ENCODE data around the gene EI24. TPM values are rescaled to one million over a fixed set of nuclear protein-coding genes. Genes with fewer than 3 reads are reported as not detected.
"Not testable (repeated sequence)": the region's sequence is repeated elsewhere in the genome, so short reads cannot be mapped to it uniquely, and the experiment has no call there.

Gene EI24
- total RNA-seq, 2 experiments from 2014 or later = 42.8 to 44.1 TPM

DNA sequence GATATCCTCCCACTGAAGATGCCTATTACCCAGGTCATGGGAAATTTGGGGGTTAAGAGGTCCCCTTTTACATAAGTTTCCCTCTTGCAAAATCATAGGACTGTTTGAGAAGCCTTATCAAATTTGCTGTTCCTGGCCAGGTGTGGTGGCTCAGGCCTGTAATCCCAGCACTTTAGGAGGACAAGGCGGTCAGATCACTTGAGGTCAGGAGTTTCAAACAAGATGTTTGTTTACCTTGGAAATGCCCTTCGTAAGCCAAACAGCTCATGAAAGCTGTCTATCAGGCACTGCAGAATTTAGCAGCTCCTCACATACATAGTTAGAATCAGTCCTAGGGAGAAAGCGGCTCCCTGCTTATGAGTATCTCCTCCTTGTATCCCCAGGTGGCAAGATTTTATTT is 4.9 kb upstream of the EI24 start:
- H3K27me3 Mint-ChIP-seq = no peaks in the 10 kb centered on the region
- ChIA-PET CTCF (no interaction called here), POLR2A (no interaction called here)
- H3K4me1 Mint-ChIP-seq (ENCODE audit: low read depth) = peaks cover 8% of the 10 kb centered on the region
- H3K27ac Mint-ChIP-seq = no peak overlapping the region
- no peaks in the 10 kb centered on the region for H3K36me3 Mint-ChIP-seq (ENCODE audit: low read depth)
- no peaks in the 10 kb centered on the region for H3K9me3 Mint-ChIP-seq
- TF ChIP-seq, protein P1, sequence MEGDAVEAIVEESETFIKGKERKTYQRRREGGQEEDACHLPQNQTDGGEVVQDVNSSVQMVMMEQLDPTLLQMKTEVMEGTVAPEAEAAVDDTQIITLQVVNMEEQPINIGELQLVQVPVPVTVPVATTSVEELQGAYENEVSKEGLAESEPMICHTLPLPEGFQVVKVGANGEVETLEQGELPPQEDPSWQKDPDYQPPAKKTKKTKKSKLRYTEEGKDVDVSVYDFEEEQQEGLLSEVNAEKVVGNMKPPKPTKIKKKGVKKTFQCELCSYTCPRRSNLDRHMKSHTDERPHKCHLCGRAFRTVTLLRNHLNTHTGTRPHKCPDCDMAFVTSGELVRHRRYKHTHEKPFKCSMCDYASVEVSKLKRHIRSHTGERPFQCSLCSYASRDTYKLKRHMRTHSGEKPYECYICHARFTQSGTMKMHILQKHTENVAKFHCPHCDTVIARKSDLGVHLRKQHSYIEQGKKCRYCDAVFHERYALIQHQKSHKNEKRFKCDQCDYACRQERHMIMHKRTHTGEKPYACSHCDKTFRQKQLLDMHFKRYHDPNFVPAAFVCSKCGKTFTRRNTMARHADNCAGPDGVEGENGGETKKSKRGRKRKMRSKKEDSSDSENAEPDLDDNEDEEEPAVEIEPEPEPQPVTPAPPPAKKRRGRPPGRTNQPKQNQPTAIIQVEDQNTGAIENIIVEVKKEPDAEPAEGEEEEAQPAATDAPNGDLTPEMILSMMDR (IDR thresholded peaks at IDR 0.05) = no peak
- no peak for ATAC-seq
- intact Hi-C loops (cut with micrococcal nuclease) = no loop called here
- DNase-seq = no peak
- H3K4me3 Mint-ChIP-seq = no peak overlapping the region

DNA sequence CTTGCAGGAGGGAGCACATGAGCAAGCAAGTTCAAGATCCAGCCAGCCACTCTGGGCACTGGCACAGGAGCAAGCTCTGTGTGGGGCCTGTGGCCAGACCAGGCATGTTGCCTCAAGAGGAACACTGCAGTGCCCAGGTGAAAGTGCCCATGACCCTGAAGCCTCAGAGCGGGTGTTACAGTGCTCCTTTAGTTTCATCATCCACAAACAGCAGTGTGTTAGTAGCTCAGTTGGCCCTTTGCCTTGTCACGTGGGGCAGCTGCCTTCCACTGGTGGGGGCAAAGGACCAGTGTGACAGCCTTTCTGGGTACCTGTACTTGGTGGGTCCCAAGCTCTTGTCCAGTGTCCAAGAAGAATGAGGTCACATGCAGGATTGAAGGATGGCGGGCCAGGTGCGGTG is 3.0 kb upstream of the EI24 start:
- Mint-ChIP-seq H3K27ac (no peak overlapping the region), H3K36me3 (ENCODE audit: low read depth) (peaks cover 8% of the 10 kb centered on the region), H3K27me3 (no peaks in the 10 kb centered on the region), H3K9me3 (no peaks in the 10 kb centered on the region), H3K4me3 (no peak overlapping the region), H3K4me1 (ENCODE audit: low read depth) (peaks cover 20% of the 10 kb centered on the region)
- TF ChIP-seq, protein P1 (IDR thresholded peaks at IDR 0.05) = no peak
- no peak for ATAC-seq
- ChIA-PET POLR2A (no interaction called here), CTCF (no interaction called here)
- no peak for DNase-seq
- intact Hi-C loops (cut with micrococcal nuclease) = no loop called here

DNA sequence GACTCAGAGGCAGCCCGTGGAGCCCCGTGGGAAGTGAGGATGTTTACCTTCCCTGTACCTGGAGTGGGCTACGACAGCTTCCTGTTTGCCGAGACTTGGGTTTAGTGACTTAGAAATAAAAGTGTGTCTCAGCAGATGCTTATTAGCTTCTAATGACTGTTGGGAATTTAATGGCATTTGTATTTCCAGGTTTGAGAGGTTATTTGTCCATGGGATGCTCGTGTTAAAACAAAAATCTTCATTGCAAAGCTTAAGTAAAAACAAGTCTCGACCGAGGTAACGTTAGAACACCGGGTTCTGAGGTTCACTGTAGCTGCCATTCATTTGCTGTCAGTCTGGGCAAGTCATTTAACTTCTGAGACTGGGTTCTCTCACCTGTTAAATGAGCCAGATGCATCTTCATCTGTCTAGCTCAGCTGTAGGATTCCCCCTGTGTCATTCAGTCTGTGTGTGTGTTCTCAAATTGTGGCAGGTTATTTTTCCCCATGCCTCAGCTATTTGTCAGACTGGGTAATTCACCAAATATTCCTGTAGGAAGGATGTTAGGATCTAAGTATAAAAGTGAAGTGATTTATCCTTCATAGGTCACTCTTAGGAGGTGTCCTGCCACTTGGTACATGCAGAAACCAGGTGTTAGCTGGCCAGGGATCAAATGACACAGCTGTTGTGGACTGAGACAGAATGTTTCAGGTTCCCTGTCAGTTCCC is 791 bp downstream of the EI24 start:
- TF ChIP-seq, protein P1 (IDR thresholded peaks at IDR 0.05) = no peak
- peak; percentile 17 for ATAC-seq
- Mint-ChIP-seq H3K27ac (peak overlapping the region; percentile 90), H3K9me3 (no peaks in the 10 kb centered on the region), H3K36me3 (ENCODE audit: low read depth) (peaks cover 29% of the 10 kb centered on the region), H3K27me3 (no peaks in the 10 kb centered on the region), H3K4me1 (ENCODE audit: low read depth) (peaks cover 28% of the 10 kb centered on the region), H3K4me3 (peak overlapping the region; percentile 90)
- POLR2A ChIA-PET = interaction anchor here (0.7 to 2.5 kb wide), 11 partner anchors 10 to 333 kb away, joined by 3 to 40 read pairs (median 5); partner anchors contain the start of genes CHEK1, HYLS1 and STT3A
- intact Hi-C loops (cut with micrococcal nuclease) = no loop called here
- CTCF ChIA-PET = interaction anchor here (0.7 to 1.9 kb wide), 9 partner anchors 10 to 117 kb away, joined by 3 to 9 read pairs (median 4); partner anchors contain the start of gene STT3A
- DNase-seq = peak; percentile 23

DNA sequence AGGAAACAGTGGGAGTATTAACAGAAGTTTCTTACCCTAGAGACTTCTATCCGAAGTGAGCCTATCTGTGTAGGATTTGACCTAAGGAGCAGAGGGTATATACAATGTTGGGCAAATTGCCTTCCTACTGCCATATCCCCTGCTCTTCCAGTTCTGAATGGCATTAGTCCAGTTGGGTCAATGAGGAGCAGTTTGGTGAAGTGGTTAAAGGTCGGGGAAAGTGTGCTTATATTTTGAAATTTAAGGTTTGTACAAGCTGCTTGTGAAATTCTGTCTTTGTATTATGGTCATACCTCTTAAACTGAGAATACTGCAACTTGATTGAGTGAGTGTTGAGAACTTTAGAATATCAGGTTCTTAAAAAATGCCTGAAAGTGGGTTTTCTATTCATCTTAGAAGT is 1.7 kb downstream of the EI24 start:
- POLR2A ChIA-PET = interaction anchor here (2.1 to 2.5 kb wide), 3 partner anchors 9 to 55 kb away, joined by 10 to 40 read pairs (median 16); partner anchors contain the start of genes CHEK1 and STT3A

DNA sequence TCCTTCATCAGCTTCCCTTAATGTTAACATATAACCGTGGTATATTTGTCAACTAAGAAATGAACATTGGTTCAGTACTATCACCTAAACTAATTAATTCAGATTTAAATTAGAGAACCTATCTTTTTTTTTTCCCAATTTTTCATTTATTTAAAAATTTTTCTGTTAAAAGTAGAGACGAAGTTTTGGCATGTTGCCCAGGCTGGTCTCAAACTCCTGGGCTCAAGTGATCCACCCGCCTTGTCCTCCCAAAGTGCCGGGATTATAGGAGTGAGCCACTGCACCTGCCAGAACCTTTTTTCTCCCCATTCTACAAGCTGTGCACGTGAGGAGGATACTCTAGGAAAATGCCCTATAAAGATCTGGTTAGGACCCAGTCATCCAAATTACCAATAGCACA is 3.6 kb downstream of the EI24 start:
- H3K4me3 Mint-ChIP-seq = no peak overlapping the region
- TF ChIP-seq, protein P1 (IDR thresholded peaks at IDR 0.05) = no peak
- H3K27me3 Mint-ChIP-seq = no peaks in the 10 kb centered on the region
- H3K36me3 Mint-ChIP-seq (ENCODE audit: low read depth) = peaks cover 47% of the 10 kb centered on the region
- intact Hi-C loops (cut with micrococcal nuclease) = no loop called here
- ATAC-seq (no peak), DNase-seq (no peak)
- CTCF ChIA-PET = interaction anchor here (0.7 kb wide), 1 partner anchor 86 kb away, joined by 3 read pairs; no protein-coding TSS in a partner anchor
- H3K4me1 Mint-ChIP-seq (ENCODE audit: low read depth) = peaks cover 22% of the 10 kb centered on the region
- H3K27ac Mint-ChIP-seq = no peak overlapping the region
- POLR2A ChIA-PET = no interaction called here
- H3K9me3 Mint-ChIP-seq = no peaks in the 10 kb centered on the region

More for the DNA sequence above, 1.7 kb downstream of the EI24 start:
- CTCF ChIA-PET = interaction anchor here (1.7 kb wide), 1 partner anchor 23 kb away, joined by 9 read pairs; the partner anchor contains the start of gene STT3A
- peak overlapping the region; percentile 90 for H3K27ac Mint-ChIP-seq
- peak overlapping the region; percentile 90 for H3K4me3 Mint-ChIP-seq
- no peaks in the 10 kb centered on the region for H3K27me3 Mint-ChIP-seq
- no peak for ATAC-seq
- peaks cover 34% of the 10 kb centered on the region for H3K36me3 Mint-ChIP-seq (ENCODE audit: low read depth)
- DNase-seq = no peak
- TF ChIP-seq, protein P1 (IDR thresholded peaks at IDR 0.05) = no peak
- no peaks in the 10 kb centered on the region for H3K9me3 Mint-ChIP-seq
- intact Hi-C loops (cut with micrococcal nuclease) = no loop called here
- peaks cover 28% of the 10 kb centered on the region for H3K4me1 Mint-ChIP-seq (ENCODE audit: low read depth)

DNA sequence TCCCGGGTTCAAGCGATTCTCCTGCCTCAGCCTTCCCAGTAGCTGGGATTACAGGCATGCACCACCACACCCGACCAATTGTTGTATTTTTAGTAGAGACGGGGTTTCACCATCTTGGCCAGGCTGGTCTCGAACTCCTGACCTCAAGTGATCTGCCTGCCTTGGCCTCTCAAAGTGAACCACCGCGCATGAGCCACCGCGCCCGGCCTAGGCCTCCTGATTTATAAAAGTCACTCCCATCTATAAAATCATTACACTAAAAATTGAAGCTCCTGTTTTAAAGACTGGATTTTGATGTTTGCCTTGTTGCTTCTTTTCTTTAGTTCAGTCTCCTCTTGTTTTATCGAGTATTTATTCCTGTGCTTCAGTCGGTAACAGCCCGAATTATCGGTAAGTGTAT is 7.9 kb downstream of the EI24 start:
- DNase-seq; H3K4me1 Mint-ChIP-seq (ENCODE audit: low read depth); H3K27me3 Mint-ChIP-seq; H3K27ac Mint-ChIP-seq; H3K9me3 Mint-ChIP-seq; CTCF ChIA-PET; H3K4me3 Mint-ChIP-seq; POLR2A ChIA-PET; ATAC-seq; intact Hi-C loops (cut with micrococcal nuclease): not testable (repeated sequence)
- peaks cover 53% of the 10 kb centered on the region for H3K36me3 Mint-ChIP-seq (ENCODE audit: low read depth)
